OCI-LY7 (cell line): Measurements from ENCODE around the gene TJP2.

Experiments used
- CTCF ChIP-seq: fragments of 200-600 bp; sonication (generic); conservative IDR thresholded peaks from 2 replicates; pipeline ENCODE4 v1.5.1; 2014; ENCODE audit warnings: mild to moderate bottlenecking, antibody characterized with exemption, low read length, moderate library complexity, mixed read lengths
- EZH2phosphoT487 ChIP-seq: fragments of 200-600 bp; sonication (generic); IDR thresholded peaks from 2 replicates; pipeline ENCODE4 v1.6.1; 2018; ENCODE audit warnings: low read depth, borderline replicate concordance, mild to moderate bottlenecking, mixed run types, antibody characterized with exemption, low read length, moderate library complexity, mixed read lengths

- no peak for TF ChIP-seq CTCF
- TF ChIP-seq EZH2phosphoT487: no peak
Measured at GRCh38 chr9:69141851-69142250, 32.2 kb upstream of the TJP2 start.
